Naive thymus-derived CD4-positive, alpha-beta T cell (primary cell): ENCODE measurements around the gene MBNL2. TPM values are rescaled to one million over a fixed set of nuclear protein-coding genes. Genes with fewer than 3 reads are reported as not detected.
"Not testable (repeated sequence)": the region's sequence is repeated elsewhere in the genome, so short reads cannot be mapped to it uniquely, and the experiment has no call there.

Source experiments
- ATAC-seq: fragments of 150-1000 bp; cut with Tn5 transposase; 2 replicates; pipeline ENCODE4 v1.10.0; 2021; ENCODE audit warnings: mild to moderate bottlenecking, moderate library complexity
- CTCF ChIA-PET: fragments of 350-600 bp; sonication (Branson Sonifier 250); formaldehyde crosslinking; loops from one replicate; lab custom pipeline; 2021; ENCODE audit warnings: antibody characterized with exemption; lab: Charles Lee
- POLR2A ChIA-PET: fragments of 350-600 bp; sonication (Branson Sonifier 250); formaldehyde crosslinking; loops from one replicate; lab custom pipeline; 2021; ENCODE audit warnings: antibody characterized with exemption, inconsistent platforms; lab: Charles Lee
- DNase-seq, 9 donors: peaks; one replicate each; pipeline versions ENCODE4 v3.0.0 to v3.0.0-alpha.2; 2020 to 2022; ENCODE audit warnings: mixed read lengths in 1 of 9
- H3K27ac ChIP-seq: one replicate; pipeline ENCODE4 v1.7.0; 2013; ENCODE audit warnings: mild to moderate bottlenecking, low read depth, low read length, moderate library complexity
- H3K27me3 ChIP-seq, 2 donors: one replicate each; pipeline ENCODE4 v1.7.0; 2013; ENCODE audit warnings: low read length in 2 of 2, mild to moderate bottlenecking in 2 of 2, moderate library complexity in 2 of 2; ENCODE audit not compliant: control insufficient read depth in 2 of 2, insufficient read depth in 2 of 2
- H3K36me3 ChIP-seq, 3 experiments: 1 replicate in 2 of 3; 2 replicates in 1 of 3; pipeline ENCODE4 v1.7.0; 2013; ENCODE audit warnings: low read length in 3 of 3, mild to moderate bottlenecking in 3 of 3, moderate library complexity in 1 of 3; ENCODE audit not compliant: insufficient read depth in 3 of 3, control insufficient read depth in 2 of 3
- H3K4me1 ChIP-seq, 2 donors: one replicate each; pipeline ENCODE4 v1.7.0; 2013; ENCODE audit warnings: low read length in 2 of 2, mild to moderate bottlenecking in 2 of 2, moderate library complexity in 1 of 2; ENCODE audit not compliant: control insufficient read depth in 2 of 2, insufficient read depth in 2 of 2
- H3K4me3 ChIP-seq: 2 replicates; pipeline ENCODE4 v1.7.0; 2013; ENCODE audit warnings: mild to moderate bottlenecking, low read length
- H3K9me3 ChIP-seq, 3 experiments: 1 replicate in 2 of 3; 2 replicates in 1 of 3; pipeline ENCODE4 v1.7.0; 2013; ENCODE audit warnings: low read length in 3 of 3; ENCODE audit not compliant: control insufficient read depth in 2 of 3
- H3K27ac Mint-ChIP-seq, 9 donors: one replicate each; pipeline ENCODE4 v1.8.0; 2020 to 2022; ENCODE audit warnings: mixed read lengths in 9 of 9, mild to moderate bottlenecking in 8 of 9, moderate library complexity in 5 of 9, inconsistent platforms in 2 of 9
- H3K27me3 Mint-ChIP-seq, 5 donors: one replicate each; pipeline ENCODE4 v1.8.0; 2021 to 2022; ENCODE audit warnings: mixed read lengths in 5 of 5, mild to moderate bottlenecking in 1 of 5
- H3K36me3 Mint-ChIP-seq, 5 donors: one replicate each; pipeline ENCODE4 v1.8.0; 2020 to 2022; ENCODE audit warnings: mixed read lengths in 5 of 5, mild to moderate bottlenecking in 3 of 5, inconsistent platforms in 1 of 5
- H3K4me1 Mint-ChIP-seq, 7 donors: one replicate each; pipeline ENCODE4 v1.8.0; 2020 to 2022; ENCODE audit warnings: mixed read lengths in 7 of 7, mild to moderate bottlenecking in 3 of 7, inconsistent platforms in 1 of 7
- H3K4me3 Mint-ChIP-seq, 10 donors: one replicate each; pipeline ENCODE4 v1.8.0; 2020 to 2022; ENCODE audit warnings: mild to moderate bottlenecking in 10 of 10, mixed read lengths in 10 of 10, moderate library complexity in 6 of 10, inconsistent platforms in 2 of 10
- H3K9me3 Mint-ChIP-seq, 11 donors: one replicate each; pipeline ENCODE4 v1.8.0; 2020 to 2022; ENCODE audit warnings: mixed read lengths in 11 of 11, mild to moderate bottlenecking in 4 of 11, inconsistent platforms in 1 of 11, moderate library complexity in 1 of 11
- intact Hi-C, 2 donors: fragments of 100-400 bp; cut with micrococcal nuclease; formaldehyde crosslinking; loops; one replicate each; pipeline ENCODE4 v1.15.1; 2023
- polyA plus RNA-seq, 2 donors: library from polyadenylated mRNA; unstranded; fragments of 300-500 nt; fragmentation: Illumina TruSeq; gene quantifications; one replicate each; pipeline ENCODE4 v1.2.3, GENCODE V29; 2021
- total RNA-seq, 6 experiments: library from RNA in 5 of 6; stranded (reverse) in 5 of 6; gene quantifications; 1 replicate in 5 of 6; 2 replicates in 1 of 6; pipeline ENCODE4 v1.2.3 and lab custom pipeline; 2021 to 2026

Gene MBNL2
- total and polyA plus RNA-seq, 7 experiments from 2014 or later, result 13.4 to 28.6 (median 23.3) TPM

GRCh38 chr13:97202761-97203160 lies 19.4 kb upstream of the MBNL2 start:
- H3K36me3 Mint-ChIP-seq, result peaks cover 0 to 5% (median 4%) of the 10 kb centered on the region in 5 donors
- peaks cover 0 to 25% (median 5%) of the 10 kb centered on the region in 5 donors for H3K27me3 Mint-ChIP-seq
- peaks cover 0 to 7% (median 4%) of the 10 kb centered on the region in 7 donors for H3K4me1 Mint-ChIP-seq
- DNase-seq, result no peak
- H3K9me3 ChIP-seq, result no peaks in the 10 kb centered on the region
- H3K4me3 ChIP-seq, result no peak overlapping the region
- H3K27ac ChIP-seq, result no peak overlapping the region
- H3K9me3 Mint-ChIP-seq, result peaks cover 0 to 12% (median 4%) of the 10 kb centered on the region in 11 donors
- no peak overlapping the region for H3K27ac Mint-ChIP-seq
- intact Hi-C loops, result no loop called here
- CTCF ChIA-PET, result no interaction called here
- no peaks in the 10 kb centered on the region for H3K27me3 ChIP-seq
- H3K4me1 ChIP-seq, result no peaks in the 10 kb centered on the region
- H3K4me3 Mint-ChIP-seq, result no peak overlapping the region
- ATAC-seq, result no peak
- H3K36me3 ChIP-seq, result no peaks in the 10 kb centered on the region
- POLR2A ChIA-PET, result no interaction called here

DNA sequence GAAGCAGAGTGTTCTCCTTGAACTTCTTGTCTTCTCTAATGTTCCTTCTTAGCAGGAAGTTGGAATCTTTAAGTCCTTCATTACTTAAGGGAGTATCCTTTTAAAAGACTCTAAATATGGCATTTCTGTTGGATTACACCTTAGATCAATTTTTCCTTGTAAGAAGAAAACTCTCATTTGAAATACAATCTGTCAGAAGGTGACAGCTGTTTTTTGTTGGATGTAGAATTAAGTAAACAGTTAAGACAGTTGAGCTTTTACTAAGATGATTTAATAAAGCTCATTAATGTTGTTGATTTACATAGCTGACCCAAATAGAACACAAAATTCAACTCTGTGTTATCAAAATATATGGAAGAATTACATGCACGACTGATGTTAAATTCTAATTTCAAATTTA lies 16.7 kb upstream of the MBNL2 start:
- Histone ChIP-seq H3K4me1 (peaks cover 4 to 8% of the 10 kb centered on the region in 2 donors), H3K4me3 (no peak overlapping the region), H3K27me3 (no peaks in the 10 kb centered on the region), H3K36me3 (no peaks in the 10 kb centered on the region), H3K27ac (no peak overlapping the region), H3K9me3 (no peaks in the 10 kb centered on the region)
- DNase-seq (no peak), ATAC-seq (no peak)
- ChIA-PET CTCF (no interaction called here), POLR2A (no interaction called here)
- no peak overlapping the region for H3K4me3 Mint-ChIP-seq
- peaks cover 0 to 18% (median 5%) of the 10 kb centered on the region in 5 donors for H3K27me3 Mint-ChIP-seq
- peaks cover 0 to 12% (median 4%) of the 10 kb centered on the region in 11 donors for H3K9me3 Mint-ChIP-seq
- intact Hi-C loops, result no loop called here
- H3K36me3 Mint-ChIP-seq, result peaks cover 0 to 7% (median 3%) of the 10 kb centered on the region in 5 donors
- H3K4me1 Mint-ChIP-seq, result peaks cover under 1 to 31% (median 17%) of the 10 kb centered on the region in 7 donors
- no peak overlapping the region for H3K27ac Mint-ChIP-seq

DNA sequence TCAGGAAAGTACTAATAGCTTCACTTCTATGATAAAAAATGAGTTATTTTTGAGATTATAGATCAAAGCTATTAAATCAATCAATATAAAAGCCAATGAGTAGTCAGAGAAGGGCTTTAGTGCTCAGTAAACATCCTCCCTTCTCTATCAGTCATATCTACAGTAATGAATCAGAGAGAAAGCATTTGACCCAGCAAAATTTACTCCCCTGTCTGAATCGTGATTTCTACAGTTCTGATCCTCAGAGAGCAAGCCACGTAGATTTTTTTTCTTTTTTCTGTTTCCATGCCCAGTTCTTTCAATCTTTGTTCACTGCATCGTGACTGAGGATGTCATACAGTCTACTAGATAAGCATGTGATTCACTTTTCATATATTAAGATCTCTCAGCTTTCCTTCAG lies 16.2 kb upstream of the MBNL2 start:
- Histone ChIP-seq H3K4me3 (no peak overlapping the region), H3K27ac (no peak overlapping the region), H3K27me3 (no peaks in the 10 kb centered on the region), H3K36me3 (no peaks in the 10 kb centered on the region), H3K4me1 (peaks cover 9 to 13% of the 10 kb centered on the region in 2 donors), H3K9me3 (no peaks in the 10 kb centered on the region)
- peaks cover 0 to 12% (median 4%) of the 10 kb centered on the region in 11 donors for H3K9me3 Mint-ChIP-seq
- peaks cover 0 to 7% (median 3%) of the 10 kb centered on the region in 5 donors for H3K36me3 Mint-ChIP-seq
- ChIA-PET POLR2A (no interaction called here), CTCF (no interaction called here)
- H3K4me1 Mint-ChIP-seq, result peaks cover 6 to 36% (median 22%) of the 10 kb centered on the region in 7 donors
- ATAC-seq (no peak), DNase-seq (no peak)
- peaks cover 0 to 17% (median 4%) of the 10 kb centered on the region in 5 donors for H3K27me3 Mint-ChIP-seq
- no peak overlapping the region for H3K4me3 Mint-ChIP-seq
- H3K27ac Mint-ChIP-seq, result no peak overlapping the region
- intact Hi-C loops, result no loop called here

GRCh38 chr13:97207252-97207651 lies 14.9 kb upstream of the MBNL2 start:
- H3K4me3 Mint-ChIP-seq, H3K27me3 ChIP-seq, H3K4me3 ChIP-seq, ATAC-seq, H3K36me3 Mint-ChIP-seq, H3K36me3 ChIP-seq, H3K27ac ChIP-seq, H3K9me3 Mint-ChIP-seq, H3K27ac Mint-ChIP-seq, H3K9me3 ChIP-seq, intact Hi-C loops, CTCF ChIA-PET, DNase-seq: not testable (repeated sequence)
- H3K27me3 Mint-ChIP-seq, result peaks cover 0 to 13% (median 0%) of the 10 kb centered on the region in 5 donors
- POLR2A ChIA-PET, result interaction anchor here (0.6 kb wide), 1 partner anchor 25 kb away, joined by 3 read pairs; no protein-coding TSS in a partner anchor
- H3K4me1 Mint-ChIP-seq, result peaks cover 12 to 49% (median 29%) of the 10 kb centered on the region in 7 donors
- H3K4me1 ChIP-seq, result peaks cover 9 to 16% of the 10 kb centered on the region in 2 donors

DNA sequence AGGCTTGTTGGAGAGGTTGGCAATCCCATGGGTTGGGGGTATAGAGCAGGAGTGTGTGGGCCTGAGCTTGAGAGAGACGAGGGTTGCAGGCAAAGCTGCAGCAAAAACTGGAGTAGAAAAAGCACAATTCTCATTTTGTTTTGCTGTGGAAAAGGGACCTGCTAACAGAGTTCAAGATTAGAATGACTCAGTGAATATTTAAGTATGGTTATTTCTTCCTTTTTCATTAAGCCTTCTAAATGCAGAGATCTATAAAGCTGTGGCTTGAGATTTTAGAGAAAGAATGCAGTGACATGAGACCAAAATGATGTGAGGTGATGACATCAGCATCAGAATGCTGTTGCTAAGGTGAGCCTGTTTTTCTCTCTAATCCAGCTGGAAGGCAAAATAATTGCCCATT lies 10.8 kb upstream of the MBNL2 start:
- ChIA-PET POLR2A (interaction anchor here (0.8 to 6.9 kb wide), 3 partner anchors 12 to 17 kb away, joined by 3 to 39 read pairs (median 3); partner anchors contain the start of gene MBNL2), CTCF (interaction anchor here (1.4 kb wide), 1 partner anchor 11 kb away, joined by 4 read pairs; the partner anchor contains the start of gene MBNL2)
- no peak overlapping the region for H3K4me3 ChIP-seq
- Mint-ChIP-seq H3K4me3 (peak overlapping the region in 7 of 10 donors; percentile 15 to 79 (median 65)), H3K27ac (peak overlapping the region in 4 of 9 donors; percentile 16 to 76 (median 68)), H3K4me1 (peaks cover 23 to 84% (median 65%) of the 10 kb centered on the region in 7 donors), H3K27me3 (peaks cover 0 to 9% (median 0%) of the 10 kb centered on the region in 5 donors), H3K36me3 (peaks cover 0 to 7% (median 2%) of the 10 kb centered on the region in 5 donors), H3K9me3 (peaks cover 0 to 8% (median 0%) of the 10 kb centered on the region in 11 donors)
- intact Hi-C loops, result loop anchor here in 1 of 2 donors (2.0 kb wide), 1 partner anchor 16 kb away; no protein-coding TSS in a partner anchor
- H3K9me3 ChIP-seq, result no peaks in the 10 kb centered on the region
- peaks cover 25 to 36% of the 10 kb centered on the region in 2 donors for H3K4me1 ChIP-seq
- no peaks in the 10 kb centered on the region for H3K27me3 ChIP-seq
- DNase-seq, result no peak
- H3K36me3 ChIP-seq, result no peaks in the 10 kb centered on the region
- no peak for ATAC-seq
- H3K27ac ChIP-seq, result no peak overlapping the region

- Mint-ChIP-seq H3K36me3 (peaks cover 0 to 7% (median 2%) of the 10 kb centered on the region in 5 donors), H3K27ac (no peak overlapping the region), H3K27me3 (peaks cover 0 to 9% (median 0%) of the 10 kb centered on the region in 5 donors), H3K4me3 (peak overlapping the region in 1 of 10 donors; percentile 40), H3K4me1 (peaks cover 21 to 88% (median 69%) of the 10 kb centered on the region in 7 donors), H3K9me3 (peaks cover 0 to 8% (median 0%) of the 10 kb centered on the region in 11 donors)
- Histone ChIP-seq H3K27me3 (no peaks in the 10 kb centered on the region), H3K4me1 (peaks cover 25 to 36% of the 10 kb centered on the region in 2 donors), H3K36me3 (no peaks in the 10 kb centered on the region), H3K4me3 (no peak overlapping the region), H3K27ac (no peak overlapping the region), H3K9me3 (no peaks in the 10 kb centered on the region)
- intact Hi-C loops, result no loop called here
- DNase-seq (no peak), ATAC-seq (no peak)
- CTCF ChIA-PET, result no interaction called here
- POLR2A ChIA-PET, result interaction anchor here (6.9 kb wide), 1 partner anchor 12 kb away, joined by 39 read pairs; the partner anchor contains the start of gene MBNL2
Measured at GRCh38 chr13:97212004-97212403, 10.1 kb upstream of the MBNL2 start.
